NCI-H146 (cell line): ENCODE data around the gene FOXP4.

Experiments used
- DNase-seq: peaks from one replicate; lab custom pipeline; 2025; lab: John Stamatoyannopoulos, UW

Gene FOXP4, protein sequence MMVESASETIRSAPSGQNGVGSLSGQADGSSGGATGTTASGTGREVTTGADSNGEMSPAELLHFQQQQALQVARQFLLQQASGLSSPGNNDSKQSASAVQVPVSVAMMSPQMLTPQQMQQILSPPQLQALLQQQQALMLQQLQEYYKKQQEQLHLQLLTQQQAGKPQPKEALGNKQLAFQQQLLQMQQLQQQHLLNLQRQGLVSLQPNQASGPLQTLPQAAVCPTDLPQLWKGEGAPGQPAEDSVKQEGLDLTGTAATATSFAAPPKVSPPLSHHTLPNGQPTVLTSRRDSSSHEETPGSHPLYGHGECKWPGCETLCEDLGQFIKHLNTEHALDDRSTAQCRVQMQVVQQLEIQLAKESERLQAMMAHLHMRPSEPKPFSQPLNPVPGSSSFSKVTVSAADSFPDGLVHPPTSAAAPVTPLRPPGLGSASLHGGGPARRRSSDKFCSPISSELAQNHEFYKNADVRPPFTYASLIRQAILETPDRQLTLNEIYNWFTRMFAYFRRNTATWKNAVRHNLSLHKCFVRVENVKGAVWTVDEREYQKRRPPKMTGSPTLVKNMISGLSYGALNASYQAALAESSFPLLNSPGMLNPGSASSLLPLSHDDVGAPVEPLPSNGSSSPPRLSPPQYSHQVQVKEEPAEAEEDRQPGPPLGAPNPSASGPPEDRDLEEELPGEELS

GRCh38 chr6:41545703-41546474 is at the start of gene FOXP4:
TSS of gene FOXP4 (plus strand) at chr6:41546381. CDS start at chr6:41565761, 19,380 bp downstream.
- DNase-seq = peak; percentile 97

GRCh38 chr6:41497573-41497972 is 48.6 kb upstream of the FOXP4 start:
- no peak for DNase-seq

- no peak for DNase-seq
These were observed 48.2 kb upstream of the FOXP4 start for GRCh38 chr6:41497994-41498393.

- DNase-seq = no peak
These were observed 47.1 kb upstream of the FOXP4 start for GRCh38 chr6:41498968-41499599.

- DNase-seq = no peak
These were observed 45.6 kb upstream of the FOXP4 start for GRCh38 chr6:41500561-41500960.

- DNase-seq = no peak
These were observed 43.6 kb upstream of the FOXP4 start for GRCh38 chr6:41502566-41502916.

DNA sequence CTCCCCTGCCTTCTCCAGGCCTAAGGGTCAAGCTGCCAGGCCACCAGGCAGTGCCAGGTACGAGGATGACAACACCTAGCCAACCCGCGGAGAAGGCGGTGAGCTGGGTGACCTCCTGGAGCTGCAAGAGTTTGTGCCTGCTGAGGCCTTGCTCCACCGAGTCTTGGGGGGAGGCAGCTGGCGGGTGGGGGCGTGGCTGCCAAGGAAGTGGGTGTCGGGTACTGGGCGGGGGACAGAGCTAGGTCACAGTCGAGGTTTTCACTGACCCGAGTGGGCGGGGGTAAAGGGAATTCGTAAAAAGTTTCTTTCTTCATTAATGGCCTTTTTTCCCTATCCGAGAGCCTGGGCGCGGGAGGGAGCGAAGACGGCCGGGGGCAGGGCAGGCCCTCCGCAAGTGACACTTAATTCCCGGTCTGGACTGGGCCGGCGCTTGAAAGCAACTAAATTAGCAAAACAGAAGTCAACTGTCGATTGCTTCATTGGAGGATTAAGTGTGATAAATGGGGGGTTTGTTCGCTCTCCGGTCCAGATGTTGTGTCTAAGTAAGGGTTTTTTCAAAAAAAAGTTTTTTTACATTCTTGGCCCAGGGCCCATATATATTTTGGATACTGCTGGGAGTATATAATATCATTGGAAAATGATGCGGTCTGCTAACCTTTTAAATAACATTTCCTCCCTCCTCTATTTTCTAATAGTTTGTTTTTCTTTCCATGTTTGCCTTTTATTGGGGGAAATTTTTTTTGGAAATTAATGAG is 43.1 kb upstream of the FOXP4 start:
- DNase-seq = no peak

- DNase-seq = peak; percentile 51
These were observed 42.2 kb upstream of the FOXP4 start for GRCh38 chr6:41503827-41504465.

GRCh38 chr6:41504466-41505121 is 41.6 kb upstream of the FOXP4 start:
- DNase-seq = peak; percentile 51

DNA sequence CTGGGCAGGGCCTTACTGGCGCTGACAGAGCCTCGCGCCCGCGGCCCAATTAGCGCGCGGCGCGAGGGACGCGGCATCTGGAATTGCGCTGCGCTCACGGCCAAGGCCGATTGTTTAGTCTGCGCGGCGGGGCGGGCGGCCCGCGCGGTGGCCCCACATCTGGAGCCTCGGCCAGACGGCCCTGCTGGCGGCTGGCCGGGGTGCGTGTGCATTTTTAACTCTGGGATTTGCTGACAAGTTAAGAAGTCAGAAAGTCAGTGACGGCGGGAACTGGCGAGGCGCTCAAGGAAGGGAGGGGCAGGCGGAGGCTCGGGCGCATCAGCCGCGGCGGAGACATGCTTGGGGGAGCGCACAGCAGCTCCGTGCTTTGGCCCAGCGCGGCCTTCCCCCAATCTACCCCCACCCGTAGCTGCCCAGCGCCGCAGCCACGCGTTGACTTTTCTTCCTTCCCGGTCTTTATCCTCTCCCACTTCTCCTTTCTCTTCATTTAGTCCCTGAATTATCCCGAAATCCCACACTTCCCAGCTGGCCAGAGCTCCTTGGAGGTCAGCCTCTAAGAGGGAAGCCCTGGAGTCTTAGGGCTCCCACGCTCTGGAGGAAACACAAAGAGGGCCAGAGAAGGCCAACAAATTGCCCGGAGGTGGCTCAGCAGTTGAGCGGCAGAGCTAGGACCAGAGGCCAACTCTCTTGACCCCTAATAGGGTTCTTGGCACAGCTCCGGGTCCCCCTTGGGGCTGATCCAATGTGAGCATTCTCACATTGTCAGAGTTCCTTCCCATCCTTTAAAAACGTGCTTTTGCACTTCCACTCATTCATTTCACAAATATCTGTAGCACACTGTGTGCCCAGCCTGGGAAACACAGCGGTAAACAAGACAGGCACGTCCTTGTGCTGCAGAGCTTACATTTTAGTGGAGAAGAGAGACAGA is 40.8 kb upstream of the FOXP4 start:
- DNase-seq = peak; percentile 60

- DNase-seq = no peak
These were observed 37.7 kb upstream of the FOXP4 start for GRCh38 chr6:41508479-41508878.

DNA sequence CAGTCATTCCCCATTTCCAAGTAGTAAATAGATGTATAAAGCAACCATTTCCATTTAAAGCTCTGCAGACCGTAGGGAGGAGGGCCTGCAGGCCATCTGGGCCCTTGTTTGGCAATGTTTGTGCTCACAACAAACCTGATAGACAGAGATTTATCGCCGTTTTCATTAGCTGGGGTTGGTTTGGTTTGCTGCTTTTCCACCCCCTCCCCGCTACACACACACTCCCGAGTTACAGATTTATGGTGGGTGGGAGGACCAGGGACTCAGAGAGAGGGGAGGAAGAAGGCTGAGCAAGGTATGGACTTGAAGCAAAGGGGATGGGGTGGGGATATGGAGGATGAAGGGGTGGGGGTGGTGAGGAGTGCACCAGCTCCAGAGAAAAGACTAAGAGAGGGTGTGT is 36.6 kb upstream of the FOXP4 start:
- DNase-seq = no peak

GRCh38 chr6:41511443-41512060 is 34.6 kb upstream of the FOXP4 start:
- no peak for DNase-seq

DNA sequence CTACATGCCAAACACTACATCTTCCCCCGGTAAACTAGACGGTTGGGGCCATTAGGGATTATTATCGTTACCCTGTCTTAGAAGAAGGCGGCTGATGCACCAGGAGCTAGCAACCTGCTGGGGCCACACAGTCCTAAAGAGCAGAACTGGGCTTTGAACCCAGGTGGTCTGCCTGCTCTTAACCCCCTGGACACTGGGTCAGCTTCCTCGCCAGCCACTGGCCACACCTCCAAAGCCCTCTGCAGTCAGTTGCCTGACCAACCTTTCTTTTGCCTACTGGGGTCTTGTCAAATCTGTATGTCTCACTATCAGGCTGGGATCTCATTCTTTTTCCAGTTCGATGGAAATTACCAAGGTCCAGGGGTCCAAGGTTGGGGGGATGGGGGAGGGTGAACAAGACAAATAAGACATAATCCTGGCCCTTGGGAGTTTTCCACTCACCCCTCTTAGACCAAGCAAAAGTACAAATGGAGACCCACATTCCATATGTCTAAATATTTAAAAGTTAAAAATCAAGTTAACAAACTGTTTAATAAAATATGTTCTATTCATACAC is 34.0 kb upstream of the FOXP4 start:
- no peak for DNase-seq

DNA sequence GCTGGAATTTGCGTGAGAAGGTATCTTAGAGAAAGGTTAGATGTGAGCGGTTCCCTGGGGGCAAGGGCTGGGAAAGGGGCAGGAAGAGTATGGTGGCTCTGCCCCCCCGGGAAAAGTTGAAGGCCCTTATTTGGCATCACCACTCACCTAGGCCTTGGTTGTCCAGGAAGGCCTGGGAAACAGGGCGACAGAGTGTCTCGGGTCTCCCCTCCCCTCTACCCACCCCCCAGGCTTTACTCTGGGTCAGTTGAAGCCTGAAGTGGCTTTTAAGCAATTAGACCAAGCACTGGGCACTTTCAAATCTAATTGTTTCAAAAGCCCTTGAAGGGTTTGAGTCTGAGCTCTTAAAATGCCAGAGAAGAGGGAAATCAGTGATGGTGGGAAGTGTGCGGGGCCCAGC is 30.2 kb upstream of the FOXP4 start:
- DNase-seq = no peak

- no peak for DNase-seq
These were observed 28.1 kb upstream of the FOXP4 start for GRCh38 chr6:41518118-41518517.

DNA sequence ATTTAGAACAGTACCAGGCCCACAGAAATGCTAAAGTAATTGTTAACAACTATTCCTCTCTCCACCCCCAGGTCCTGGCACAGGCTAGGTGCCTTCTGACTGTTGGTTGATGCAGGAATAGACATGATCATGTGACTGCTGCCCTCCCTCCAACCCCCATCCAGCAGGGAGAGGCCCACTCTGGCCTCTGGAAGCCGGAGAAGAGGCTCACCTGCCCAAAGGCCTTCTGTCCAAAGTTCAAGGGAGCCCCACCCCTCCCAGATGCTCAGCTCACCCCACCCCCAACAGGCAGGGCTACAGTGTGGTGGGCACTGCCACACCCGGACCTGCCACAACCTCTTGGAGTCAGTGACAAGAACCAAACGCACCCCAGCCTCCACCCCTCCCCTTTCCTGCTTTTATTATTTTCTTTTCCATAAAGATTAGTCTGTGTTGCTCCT is 26.9 kb upstream of the FOXP4 start:
- no peak for DNase-seq
